Activated gamma-delta T cell (primary cell): ENCODE results near the gene NPTX2.

Source experiments
- DNase-seq: peaks from one replicate; lab custom pipeline; 2025; lab: John Stamatoyannopoulos, UW

Gene NPTX2

GRCh38 chr7:98653601-98654310, 36.7 kb downstream of the NPTX2 start:
- DNase-seq, result no peak

GRCh38 chr7:98654524-98655272, 37.6 kb downstream of the NPTX2 start:
- no peak for DNase-seq

- no peak for DNase-seq
Measured at GRCh38 chr7:98655611-98656010, 38.5 kb downstream of the NPTX2 start.

- DNase-seq, result no peak
Measured at GRCh38 chr7:98656899-98657298, 39.8 kb downstream of the NPTX2 start.

- no peak for DNase-seq
Measured at GRCh38 chr7:98657736-98658135, 40.7 kb downstream of the NPTX2 start.

- DNase-seq, result no peak
Measured at GRCh38 chr7:98659756-98660155, 42.7 kb downstream of the NPTX2 start.

GRCh38 chr7:98661607-98662006, 44.5 kb downstream of the NPTX2 start:
- DNase-seq, result no peak

- no peak for DNase-seq
Measured at GRCh38 chr7:98662289-98662688, 45.2 kb downstream of the NPTX2 start.

- no peak for DNase-seq
Measured at GRCh38 chr7:98664882-98665281, 47.8 kb downstream of the NPTX2 start.

GRCh38 chr7:98668255-98668654, 51.2 kb downstream of the NPTX2 start:
- DNase-seq, result no peak

- DNase-seq, result no peak
Measured at GRCh38 chr7:98669329-98670000, 52.4 kb downstream of the NPTX2 start.

- DNase-seq, result no peak
Measured at GRCh38 chr7:98670186-98670585, 53.1 kb downstream of the NPTX2 start.

GRCh38 chr7:98671733-98672331, 54.7 kb downstream of the NPTX2 start:
- DNase-seq, result no peak

- no peak for DNase-seq
Measured at GRCh38 chr7:98674461-98674860, 57.4 kb downstream of the NPTX2 start.

GRCh38 chr7:98674881-98675280, 57.8 kb downstream of the NPTX2 start:
- DNase-seq, result no peak

GRCh38 chr7:98678215-98678614, 61.1 kb downstream of the NPTX2 start:
- DNase-seq, result no peak
